Neutrophil (primary cell): ENCODE measurements around the gene LEF1.
"Not testable (repeated sequence)": the region's sequence is repeated elsewhere in the genome, so short reads cannot be mapped to it uniquely, and the experiment has no call there.

ENCODE experiments used
- H3K27ac ChIP-seq: fragments of 200-600 bp; sonication (generic); 2 replicates; pipeline ENCODE4 v1.5.1; 2016; ENCODE audit warnings: mild to moderate bottlenecking, moderate library complexity
- H3K27me3 ChIP-seq: fragments of 200-600 bp; sonication (generic); 2 replicates; pipeline ENCODE4 v1.6.0; 2016; ENCODE audit warnings: mild to moderate bottlenecking
- H3K36me3 ChIP-seq: fragments of 200-600 bp; sonication (generic); 2 replicates; pipeline ENCODE4 v1.5.1; 2017
- H3K4me1 ChIP-seq, 2 experiments: fragments of 200-600 bp in 1 of 2; sonication (generic) in 1 of 2; 1 replicate in 1 of 2; 2 replicates in 1 of 2; pipeline versions ENCODE4 v1.5.1 to v1.6.1; 2013 to 2016; ENCODE audit warnings: low read depth in 1 of 2, low read length in 1 of 2, mild to moderate bottlenecking in 1 of 2, moderate library complexity in 1 of 2; ENCODE audit not compliant: control insufficient read depth in 1 of 2, insufficient read depth in 1 of 2
- H3K4me3 ChIP-seq, 2 experiments: fragments of 200-600 bp in 1 of 2; sonication (generic) in 1 of 2; 1 replicate in 1 of 2; 2 replicates in 1 of 2; pipeline ENCODE4 v1.5.1; 2013 to 2016; ENCODE audit warnings: low read depth in 1 of 2, low read length in 1 of 2, mild to moderate bottlenecking in 1 of 2, moderate library complexity in 1 of 2
- H3K9me3 ChIP-seq: fragments of 200-600 bp; sonication (generic); 2 replicates; pipeline ENCODE4 v1.5.1; 2016
- TF ChIP-seq, protein P1 (sequence below): fragments of 200-600 bp; sonication (generic); IDR thresholded peaks from 2 replicates; pipeline ENCODE4 v1.5.1; 2016; ENCODE audit warnings: antibody characterized with exemption

LEF1 gene

DNA sequence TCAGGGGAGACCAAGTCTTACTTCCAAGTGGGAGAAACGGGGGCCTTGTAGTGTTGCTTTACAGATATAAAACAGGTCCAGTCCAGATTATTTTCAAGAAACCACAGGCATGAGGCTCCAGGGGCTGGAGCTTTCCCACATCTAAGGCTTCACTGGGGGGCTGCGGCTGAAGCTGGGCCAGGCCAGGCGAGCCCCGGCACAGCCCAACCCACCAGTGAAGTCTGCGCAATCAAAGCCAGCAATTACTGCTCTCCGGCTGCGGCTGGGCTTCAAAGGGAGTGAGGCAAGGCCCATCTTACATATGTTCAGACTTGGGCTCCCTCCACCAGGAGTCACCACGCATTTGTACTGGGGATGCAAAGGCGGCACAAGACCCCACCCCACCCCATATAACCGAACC, 117.4 kb downstream of the LEF1 start:
- peaks cover 9% of the 10 kb centered on the region for H3K27me3 ChIP-seq
- TF ChIP-seq, protein P1, sequence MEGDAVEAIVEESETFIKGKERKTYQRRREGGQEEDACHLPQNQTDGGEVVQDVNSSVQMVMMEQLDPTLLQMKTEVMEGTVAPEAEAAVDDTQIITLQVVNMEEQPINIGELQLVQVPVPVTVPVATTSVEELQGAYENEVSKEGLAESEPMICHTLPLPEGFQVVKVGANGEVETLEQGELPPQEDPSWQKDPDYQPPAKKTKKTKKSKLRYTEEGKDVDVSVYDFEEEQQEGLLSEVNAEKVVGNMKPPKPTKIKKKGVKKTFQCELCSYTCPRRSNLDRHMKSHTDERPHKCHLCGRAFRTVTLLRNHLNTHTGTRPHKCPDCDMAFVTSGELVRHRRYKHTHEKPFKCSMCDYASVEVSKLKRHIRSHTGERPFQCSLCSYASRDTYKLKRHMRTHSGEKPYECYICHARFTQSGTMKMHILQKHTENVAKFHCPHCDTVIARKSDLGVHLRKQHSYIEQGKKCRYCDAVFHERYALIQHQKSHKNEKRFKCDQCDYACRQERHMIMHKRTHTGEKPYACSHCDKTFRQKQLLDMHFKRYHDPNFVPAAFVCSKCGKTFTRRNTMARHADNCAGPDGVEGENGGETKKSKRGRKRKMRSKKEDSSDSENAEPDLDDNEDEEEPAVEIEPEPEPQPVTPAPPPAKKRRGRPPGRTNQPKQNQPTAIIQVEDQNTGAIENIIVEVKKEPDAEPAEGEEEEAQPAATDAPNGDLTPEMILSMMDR = no peak
- no peaks in the 10 kb centered on the region for H3K4me1 ChIP-seq
- H3K4me3 ChIP-seq = no peak overlapping the region
- no peaks in the 10 kb centered on the region for H3K9me3 ChIP-seq
- no peak overlapping the region for H3K27ac ChIP-seq
- H3K36me3 ChIP-seq = no peaks in the 10 kb centered on the region

DNA sequence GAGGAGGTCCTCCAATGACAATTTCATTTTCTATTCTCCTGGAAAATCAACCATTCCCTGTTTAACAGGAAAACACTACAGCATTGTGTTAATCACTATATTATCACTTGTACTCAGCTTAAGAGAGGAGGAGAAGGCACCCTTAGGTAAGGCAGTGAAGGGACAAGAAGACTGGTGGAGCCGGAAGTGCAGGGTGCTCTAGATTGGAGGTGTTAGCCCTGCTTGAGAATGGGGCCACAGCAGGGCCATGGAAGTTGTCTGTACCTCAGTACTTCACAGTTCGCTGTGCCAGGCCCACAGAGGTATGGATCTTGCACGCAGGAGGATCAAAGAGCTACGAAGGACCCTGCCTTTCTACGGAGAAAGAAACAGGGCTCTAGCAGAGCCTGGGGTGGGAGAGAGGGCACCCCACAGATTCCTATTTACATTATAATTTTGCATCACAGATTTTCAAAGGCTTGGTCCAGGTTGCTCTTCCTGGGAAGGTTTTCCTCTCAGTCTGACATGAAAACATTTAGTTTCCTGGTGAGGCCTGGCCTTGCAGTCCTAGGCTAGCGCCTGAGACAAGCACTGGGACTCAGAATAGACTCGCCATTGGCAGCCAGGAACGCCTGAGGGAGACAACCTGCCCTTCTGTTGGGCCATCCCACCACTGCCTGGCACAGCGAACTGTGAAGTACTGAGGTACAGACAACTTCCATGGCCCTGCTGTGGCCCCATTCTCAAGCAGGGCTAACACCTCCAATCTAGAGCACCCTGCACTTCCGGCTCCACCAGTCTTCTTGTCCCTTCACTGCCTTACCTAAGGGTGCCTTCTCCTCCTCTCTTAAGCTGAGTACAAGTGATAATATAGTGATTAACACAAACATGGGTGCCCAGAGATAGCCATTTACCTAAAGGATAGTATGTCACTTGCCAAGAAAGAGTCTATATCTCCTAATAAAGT, 118.3 kb downstream of the LEF1 start:
- not testable (repeated sequence) for H3K27me3 ChIP-seq, H3K27ac ChIP-seq, H3K36me3 ChIP-seq, H3K9me3 ChIP-seq, H3K4me3 ChIP-seq, H3K4me1 ChIP-seq

DNA sequence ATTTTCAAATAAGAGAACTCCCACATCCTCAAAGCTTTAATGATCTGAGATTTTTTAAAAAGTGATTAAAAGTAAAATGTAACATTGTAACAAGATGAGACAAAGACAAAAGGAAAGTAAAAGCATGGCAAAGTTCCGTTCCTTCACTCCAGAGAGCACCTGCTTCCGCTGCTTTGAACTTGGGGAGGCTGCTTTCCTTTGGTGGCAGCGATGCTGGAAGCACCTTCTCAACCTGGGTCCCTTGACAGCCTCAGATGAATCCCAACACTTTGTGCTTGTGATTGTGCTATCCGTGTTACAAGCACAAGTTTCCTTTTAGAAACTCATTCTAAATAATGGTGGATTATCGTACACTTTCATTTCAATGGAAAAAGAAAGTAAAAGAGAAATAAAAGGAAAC, 119.3 kb downstream of the LEF1 start:
- Histone ChIP-seq H3K27me3 (peaks cover 6% of the 10 kb centered on the region), H3K4me1 (no peaks in the 10 kb centered on the region), H3K27ac (no peak overlapping the region)

DNA sequence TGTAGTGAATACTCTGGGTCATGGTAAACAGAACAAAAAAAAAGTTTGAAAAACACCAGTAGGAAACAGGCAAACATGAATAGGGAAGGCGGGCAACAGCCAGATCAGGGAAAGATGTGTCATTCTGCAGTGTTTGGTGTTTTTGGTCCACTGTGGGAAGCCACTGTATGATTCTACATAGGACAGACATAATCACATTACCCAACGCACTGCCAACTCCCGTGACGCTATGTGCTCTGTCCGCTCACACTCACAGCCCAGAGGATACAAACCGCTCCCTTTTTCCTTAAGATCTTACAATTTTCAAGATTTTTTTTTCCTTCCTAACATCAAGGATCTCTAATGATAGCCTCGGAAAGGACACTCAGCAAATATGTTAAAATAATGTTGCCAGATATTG, 119.7 kb downstream of the LEF1 start:
- TF ChIP-seq, protein P1 = no peak
- Histone ChIP-seq H3K36me3 (no peaks in the 10 kb centered on the region), H3K27ac (no peak overlapping the region), H3K4me1 (no peaks in the 10 kb centered on the region), H3K9me3 (no peaks in the 10 kb centered on the region), H3K27me3 (peaks cover 6% of the 10 kb centered on the region), H3K4me3 (no peak overlapping the region)

More for the DNA sequence above, 119.3 kb downstream of the LEF1 start:
- H3K36me3 ChIP-seq = no peaks in the 10 kb centered on the region
- no peak overlapping the region for H3K4me3 ChIP-seq
- TF ChIP-seq, protein P1 = no peak
- H3K9me3 ChIP-seq = no peaks in the 10 kb centered on the region

DNA sequence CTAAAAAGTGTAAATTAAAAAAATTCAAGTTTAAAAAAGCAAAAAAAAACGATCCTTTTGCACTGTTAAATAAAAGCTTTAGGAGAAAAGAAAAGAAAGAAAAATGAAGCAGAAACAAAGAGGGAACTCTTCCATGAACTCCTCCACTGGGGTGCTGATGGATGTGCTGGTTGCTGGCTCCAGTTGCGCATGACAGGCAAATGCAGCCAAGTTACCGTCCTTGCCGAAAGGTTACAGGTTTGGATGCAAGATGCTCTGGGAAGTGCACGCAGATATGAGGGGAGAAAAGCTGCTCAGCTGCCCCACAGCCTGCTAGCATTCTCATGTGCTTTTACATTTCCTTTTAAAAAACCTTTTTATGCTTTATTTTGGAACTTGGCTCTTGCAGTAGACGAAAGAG, 120.6 kb downstream of the LEF1 start:
- TF ChIP-seq, protein P1 = no peak
- no peaks in the 10 kb centered on the region for H3K4me1 ChIP-seq
- no peaks in the 10 kb centered on the region for H3K27me3 ChIP-seq
- no peak overlapping the region for H3K27ac ChIP-seq
- no peaks in the 10 kb centered on the region for H3K36me3 ChIP-seq
- H3K4me3 ChIP-seq = no peak overlapping the region
- no peaks in the 10 kb centered on the region for H3K9me3 ChIP-seq

DNA sequence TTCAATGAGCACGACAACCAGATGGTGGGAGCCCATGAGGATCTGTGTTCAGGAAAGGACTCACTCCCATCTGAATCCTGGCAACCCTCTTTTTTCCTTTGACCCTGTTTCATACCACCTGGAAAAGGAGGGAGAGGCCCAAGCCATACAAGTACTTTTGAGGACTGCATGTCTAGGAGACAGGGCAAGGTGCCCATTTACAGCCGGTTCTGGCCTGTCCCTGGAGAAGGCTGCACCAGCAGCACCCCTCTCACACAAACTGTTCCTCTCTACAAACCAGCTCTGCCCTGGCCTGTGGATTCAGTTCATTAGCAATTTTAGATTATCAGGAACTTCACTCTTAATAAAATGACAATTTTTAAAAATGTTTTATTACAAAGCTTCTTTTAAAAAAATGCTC, 121.5 kb downstream of the LEF1 start:
- no peaks in the 10 kb centered on the region for H3K36me3 ChIP-seq
- H3K27ac ChIP-seq = no peak overlapping the region
- TF ChIP-seq, protein P1 = no peak

More for the DNA sequence above, 121.5 kb downstream of the LEF1 start:
- H3K27me3 ChIP-seq = no peaks in the 10 kb centered on the region
- no peak overlapping the region for H3K4me3 ChIP-seq
- no peaks in the 10 kb centered on the region for H3K4me1 ChIP-seq
- H3K9me3 ChIP-seq = no peaks in the 10 kb centered on the region
